ENCODE data around the gene PRAMEF17.
"Not testable (repeated sequence)": the region's sequence is repeated elsewhere in the genome, so short reads cannot be mapped to it uniquely, and the experiment has no call there.

The PRAMEF17 gene

DNA sequence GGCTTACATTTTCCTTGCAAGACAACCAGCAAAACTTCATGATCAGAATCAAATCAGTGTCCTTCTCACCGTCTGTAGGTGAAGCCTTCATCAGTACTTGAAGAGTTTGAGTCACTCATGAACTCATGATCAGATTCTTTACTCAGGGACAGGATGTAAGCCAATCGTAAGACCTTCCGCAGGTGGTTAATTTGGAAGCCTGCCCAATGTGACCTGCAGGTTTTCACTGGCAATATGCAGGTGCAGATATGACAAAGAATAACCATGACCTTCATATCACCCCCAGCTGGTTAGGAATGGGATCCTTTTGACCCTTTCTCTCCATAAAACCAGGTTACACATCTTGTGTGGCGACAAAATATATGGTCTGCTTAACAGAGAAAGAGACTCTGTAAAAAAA is 18.4 kb downstream of the PRAMEF17 start:
- TF ChIP-seq, protein P1, sequence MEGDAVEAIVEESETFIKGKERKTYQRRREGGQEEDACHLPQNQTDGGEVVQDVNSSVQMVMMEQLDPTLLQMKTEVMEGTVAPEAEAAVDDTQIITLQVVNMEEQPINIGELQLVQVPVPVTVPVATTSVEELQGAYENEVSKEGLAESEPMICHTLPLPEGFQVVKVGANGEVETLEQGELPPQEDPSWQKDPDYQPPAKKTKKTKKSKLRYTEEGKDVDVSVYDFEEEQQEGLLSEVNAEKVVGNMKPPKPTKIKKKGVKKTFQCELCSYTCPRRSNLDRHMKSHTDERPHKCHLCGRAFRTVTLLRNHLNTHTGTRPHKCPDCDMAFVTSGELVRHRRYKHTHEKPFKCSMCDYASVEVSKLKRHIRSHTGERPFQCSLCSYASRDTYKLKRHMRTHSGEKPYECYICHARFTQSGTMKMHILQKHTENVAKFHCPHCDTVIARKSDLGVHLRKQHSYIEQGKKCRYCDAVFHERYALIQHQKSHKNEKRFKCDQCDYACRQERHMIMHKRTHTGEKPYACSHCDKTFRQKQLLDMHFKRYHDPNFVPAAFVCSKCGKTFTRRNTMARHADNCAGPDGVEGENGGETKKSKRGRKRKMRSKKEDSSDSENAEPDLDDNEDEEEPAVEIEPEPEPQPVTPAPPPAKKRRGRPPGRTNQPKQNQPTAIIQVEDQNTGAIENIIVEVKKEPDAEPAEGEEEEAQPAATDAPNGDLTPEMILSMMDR (IDR thresholded peaks at IDR 0.05; ENCODE audit: low read depth, low read length): no peak
- H3K4me3 ChIP-seq (ENCODE audit: low read depth, low read length): no peak overlapping the region
- in situ Hi-C loops (cut with HindIII; ENCODE audit: low sequenced_read_pairs): no loop called here
- DNase-seq (ENCODE audit: low read depth, low spot score): no peak

DNA sequence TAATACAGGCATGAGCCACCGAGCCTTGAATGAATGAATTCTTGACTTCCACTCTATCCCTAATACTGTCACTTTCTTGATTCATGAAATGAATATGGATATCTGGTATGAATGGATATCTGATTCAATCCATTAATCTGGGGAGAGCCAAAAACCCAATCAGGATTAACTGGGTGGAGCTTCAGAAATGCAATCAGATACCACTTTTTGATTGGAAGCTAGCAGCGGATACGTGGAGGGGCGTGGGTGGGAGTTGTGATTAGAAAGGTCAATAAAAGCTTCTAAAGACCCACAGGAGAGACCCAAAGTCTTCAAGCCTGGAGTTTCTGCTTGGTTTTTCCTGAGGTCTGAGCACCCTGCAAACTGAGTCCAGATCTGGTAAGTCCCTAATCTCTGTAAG is 20.7 kb downstream of the PRAMEF17 start, which contains the start of gene PRAMEF20:
TSS of gene PRAMEF20 (plus strand) at position 301 of the 400 bp plus-strand sequence. CDS start 5,905 bp downstream, outside the sequence.
- in situ Hi-C loops (cut with HindIII; ENCODE audit: low sequenced_read_pairs); DNase-seq (ENCODE audit: low read depth, low spot score); H3K4me3 ChIP-seq (ENCODE audit: low read depth, low read length): not testable (repeated sequence)

DNA sequence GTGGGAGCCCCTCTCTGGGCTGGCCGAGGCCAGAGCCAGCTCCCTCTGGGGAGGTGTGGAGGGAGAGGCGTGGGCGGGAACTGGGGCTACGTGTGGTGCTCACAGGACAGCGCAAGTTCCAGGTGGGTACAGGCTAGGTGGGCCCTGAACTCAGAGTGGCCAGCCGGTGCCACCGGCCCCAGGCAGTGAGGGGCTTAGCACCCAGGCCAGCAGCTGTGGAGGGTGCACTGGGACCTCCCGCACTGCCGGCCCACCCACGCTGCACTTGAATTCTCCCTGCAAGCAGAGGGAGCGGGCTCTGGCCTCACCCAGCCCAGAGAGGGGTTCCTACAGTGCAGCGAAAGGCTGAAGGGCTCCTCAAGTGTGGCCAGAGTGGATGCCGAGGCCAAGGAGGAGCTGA is 41.1 kb downstream of the PRAMEF17 start:
- in situ Hi-C loops (cut with HindIII; ENCODE audit: low sequenced_read_pairs): no loop called here
- H3K4me3 ChIP-seq (ENCODE audit: low read depth, low read length): no peak overlapping the region
- DNase-seq (ENCODE audit: low read depth, low spot score): no peak
- TF ChIP-seq, protein P1 (IDR thresholded peaks at IDR 0.05; ENCODE audit: low read depth, low read length): no peak

DNA sequence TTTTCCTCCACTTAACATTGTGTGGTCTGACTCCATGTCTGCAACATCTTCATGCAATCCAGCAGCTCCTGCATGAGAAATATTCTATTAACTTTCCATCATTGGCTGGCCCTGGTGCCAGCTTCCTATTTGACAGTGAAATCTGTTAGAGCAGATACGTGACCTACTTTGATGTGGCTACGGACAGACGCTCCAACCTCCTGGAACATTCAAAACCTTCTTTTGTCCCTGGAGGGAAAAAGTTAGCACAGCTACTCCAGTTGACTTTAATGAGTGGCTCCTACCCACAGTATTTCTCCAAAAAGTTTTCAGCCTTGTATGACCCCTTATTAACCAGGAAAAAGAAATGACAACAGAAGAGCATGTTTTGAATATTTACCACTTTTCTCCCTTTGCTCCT is 42.8 kb downstream of the PRAMEF17 start:
- in situ Hi-C loops (cut with HindIII; ENCODE audit: low sequenced_read_pairs): no loop called here
- no peak overlapping the region for H3K4me3 ChIP-seq (ENCODE audit: low read depth, low read length)
- TF ChIP-seq, protein P1 (IDR thresholded peaks at IDR 0.05; ENCODE audit: low read depth, low read length): no peak
- no peak for DNase-seq (ENCODE audit: low read depth, low spot score)

GRCh38 chr1:13433694-13434358 is 44.4 kb downstream of the PRAMEF17 start:
- H3K4me3 ChIP-seq (ENCODE audit: low read depth, low read length); in situ Hi-C loops (cut with HindIII; ENCODE audit: low sequenced_read_pairs); DNase-seq (ENCODE audit: low read depth, low spot score): not testable (repeated sequence)

- TF ChIP-seq, protein P1 (IDR thresholded peaks at IDR 0.05; ENCODE audit: low read depth, low read length): no peak
- in situ Hi-C loops (cut with HindIII; ENCODE audit: low sequenced_read_pairs): no loop called here
Measured at GRCh38 chr1:13435458-13435857, 46.0 kb downstream of the PRAMEF17 start.

GRCh38 chr1:13439104-13439783 is 49.8 kb downstream of the PRAMEF17 start:
- DNase-seq (ENCODE audit: low read depth, low spot score); H3K4me3 ChIP-seq (ENCODE audit: low read depth, low read length); in situ Hi-C loops (cut with HindIII; ENCODE audit: low sequenced_read_pairs): not testable (repeated sequence)

More at GRCh38 chr1:13435458-13435857, 46.0 kb downstream of the PRAMEF17 start:
- DNase-seq (ENCODE audit: low read depth, low spot score): no peak
- H3K4me3 ChIP-seq (ENCODE audit: low read depth, low read length): no peak overlapping the region

Measured in astrocyte of the spinal cord (primary cell).